HepG2 (cell line): Measurements from ENCODE around the gene ATP2C2. TPM values are rescaled to one million over a fixed set of nuclear protein-coding genes. Genes with fewer than 3 reads are reported as not detected.

Experiments
- ATAC-seq: fragments of 200-7000 bp; cut with Tn5 transposase; 3 replicates; pipeline ENCODE4 v1.9.1; 2020; ENCODE audit warnings: mild to moderate bottlenecking, moderate library complexity
- BruUV-seq: library from RNA; stranded (reverse); fragments of 400-500 nt; replicated peaks from 2 replicates; lab custom pipeline; 2021; lab: Mats Ljungman, UMichigan
- CTCF ChIA-PET: fragments of 300-600 bp; formaldehyde crosslinking; extraction: SDS; loops from one replicate; lab custom pipeline; 2021; ENCODE audit warnings: low total read pairs, inconsistent platforms, low intra/inter-chr PET ratio; lab: Yijun Ruan, JAX
- POLR2A ChIA-PET: fragments of 350-600 bp; sonication (Branson Sonifier 250); formaldehyde crosslinking; loops from one replicate; lab custom pipeline; 2020; ENCODE audit warnings: antibody characterized with exemption, inconsistent platforms; lab: Yijun Ruan, JAX
- DNase-seq: peaks from one replicate; pipeline ENCODE4 v3.0.0-alpha.2; 2015; ENCODE audit warnings: low spot score
- FAIRE-seq: peaks from 3 replicates; lab custom pipeline; 2011; peaks lifted over from hg19 to GRCh38; lab: Jason Lieb, UNC
- H2AFZ ChIP-seq: one replicate; pipeline ENCODE4 v1.6.1; 2011; ENCODE audit warnings: low read length, inconsistent platforms
- H3K27ac ChIP-seq: fragments of 300-600 bp; 3 replicates; pipeline ENCODE4 v1.8.0; 2011; ENCODE audit warnings: mixed run types, mild to moderate bottlenecking, mixed read lengths, low read length, inconsistent platforms; ENCODE audit not compliant: insufficient read depth; ENCODE audit errors: extremely low read length
- H3K27me3 ChIP-seq, 2 experiments: fragments of 200-600 bp in 1 of 2; 2 replicates in 1 of 2; 3 replicates in 1 of 2; pipeline versions ENCODE4 v1.6.0 to v1.8.0; 2011; ENCODE audit warnings: low read length in 2 of 2, mild to moderate bottlenecking in 2 of 2, moderate library complexity in 2 of 2, inconsistent platforms in 1 of 2; ENCODE audit not compliant: insufficient read depth in 2 of 2, control insufficient read depth in 1 of 2
- H3K36me3 ChIP-seq, 2 experiments: fragments of 200-600 bp in 1 of 2; replicated peaks in 1 of 2; 2 replicates in 1 of 2; 3 replicates in 1 of 2; pipeline versions ENCODE4 v1.5.1 to v1.8.0; 2011; ENCODE audit warnings: low read length in 2 of 2, inconsistent platforms in 1 of 2; ENCODE audit not compliant: insufficient read depth in 2 of 2, control insufficient read depth in 1 of 2
- H3K4me1 ChIP-seq: 2 replicates; pipeline ENCODE4 v1.5.1; 2012; ENCODE audit warnings: low read length, inconsistent platforms; ENCODE audit not compliant: insufficient read depth
- H3K4me2 ChIP-seq: 2 replicates; pipeline ENCODE4 v1.6.0; 2011; ENCODE audit warnings: low read depth, low read length, inconsistent platforms
- H3K4me3 ChIP-seq, 3 experiments: fragments of 200-600 bp in 1 of 3; sonication (generic), shearing (Covaris generic) in 1 of 3; replicated peaks in 1 of 3; 2 replicates each; pipeline ENCODE4 v1.5.1; 2011 to 2016; ENCODE audit warnings: low read length in 3 of 3, inconsistent platforms in 2 of 3, low read depth in 2 of 3, mild to moderate bottlenecking in 2 of 3, control low read depth in 1 of 3, mixed read lengths in 1 of 3; ENCODE audit not compliant: insufficient read depth in 1 of 3
- H3K79me2 ChIP-seq: one replicate; pipeline ENCODE4 v1.6.1; 2011; ENCODE audit warnings: low read length, inconsistent platforms; ENCODE audit not compliant: insufficient read depth
- H3K9ac ChIP-seq: 2 replicates; pipeline ENCODE4 v1.6.0; 2011; ENCODE audit warnings: mild to moderate bottlenecking, low read depth, low read length, inconsistent platforms; ENCODE audit not compliant: insufficient read depth
- H3K9me3 ChIP-seq: 2 replicates; pipeline ENCODE4 v1.5.1; 2012; ENCODE audit warnings: mild to moderate bottlenecking, low read length
- H4K20me1 ChIP-seq: 2 replicates; pipeline ENCODE4 v1.6.0; 2011; ENCODE audit warnings: inconsistent platforms, mild to moderate bottlenecking, low read length, moderate library complexity; ENCODE audit not compliant: insufficient read depth
- ARID5B ChIP-seq: IDR thresholded peaks from 2 replicates; pipeline ENCODE4 v1.4.0; 2020; ENCODE audit warnings: mild to moderate bottlenecking, missing genetic modification reagents
- ETV5 ChIP-seq: IDR thresholded peaks from 2 replicates; pipeline ENCODE4 v1.6.1; 2018; ENCODE audit warnings: missing biosample characterization, missing genetic modification reagents, inconsistent platforms, borderline replicate concordance
- HCFC1 ChIP-seq: fragments of 150-350 bp; IDR thresholded peaks from 2 replicates; pipeline ENCODE4 v1.6.1; 2014; ENCODE audit warnings: low read depth, low read length
- SKI ChIP-seq: fragments of 450-650 bp; IDR thresholded peaks from one replicate; pipeline ENCODE4 v1.6.1; 2018; ENCODE audit warnings: mild to moderate bottlenecking; ENCODE audit not compliant: partially characterized antibody
- SRSF1 ChIP-seq: fragments of 200-400 bp; formaldehyde crosslinking; optimal IDR thresholded peaks from 2 replicates; pipeline ENCODE3; 2017; ENCODE audit warnings: mild to moderate bottlenecking, low read depth, low read length, moderate library complexity
- TAF1 ChIP-seq: sonication (generic); formaldehyde crosslinking; IDR thresholded peaks from 2 replicates; pipeline ENCODE4 v1.4.0; 2020; ENCODE audit warnings: missing genetic modification reagents
- ZFP62 ChIP-seq: sonication (generic); formaldehyde crosslinking; IDR thresholded peaks from 2 replicates; pipeline ENCODE4 v1.4.0; 2020; ENCODE audit warnings: missing genetic modification reagents
- ZFP90 ChIP-seq: sonication (generic); formaldehyde crosslinking; IDR thresholded peaks from 2 replicates; pipeline ENCODE4 v1.8.0; 2022; ENCODE audit warnings: missing genetic modification reagents, mild to moderate bottlenecking, inconsistent platforms, borderline replicate concordance
- ZNF205 ChIP-seq: IDR thresholded peaks from 2 replicates; pipeline ENCODE4 v1.6.1; 2018; ENCODE audit warnings: missing biosample characterization, missing genetic modification reagents
- ZNF350 ChIP-seq: sonication (generic); formaldehyde crosslinking; IDR thresholded peaks from 2 replicates; pipeline ENCODE4 v1.4.0; 2020; ENCODE audit warnings: mild to moderate bottlenecking, low read depth, missing genetic modification reagents, borderline replicate concordance
- ZNF615 ChIP-seq: sonication (generic); formaldehyde crosslinking; IDR thresholded peaks from 2 replicates; pipeline ENCODE4 v1.5.0; 2020; ENCODE audit warnings: mild to moderate bottlenecking, missing genetic modification reagents, borderline replicate concordance
- ZNF737 ChIP-seq: sonication (generic); formaldehyde crosslinking; IDR thresholded peaks from 2 replicates; pipeline ENCODE4 v1.5.0; 2020; ENCODE audit warnings: missing genetic modification reagents, mild to moderate bottlenecking, borderline replicate concordance
- ZNF746 ChIP-seq: sonication (generic); formaldehyde crosslinking; IDR thresholded peaks from 2 replicates; pipeline ENCODE4 v1.8.0; 2022; ENCODE audit warnings: mild to moderate bottlenecking, missing genetic modification reagents
- ZNF879 ChIP-seq: sonication (generic); formaldehyde crosslinking; IDR thresholded peaks from 2 replicates; pipeline ENCODE4 v1.8.1; 2023; ENCODE audit warnings: missing genetic modification reagents
- WGBS: methylation state at CpG from one replicate; pipeline ENCODE4 v1.1.6; 2017; ENCODE audit warnings: low lambda C conversion rate; 5-methylcytosine and 5-hydroxymethylcytosine counted together
- in situ Hi-C: cut with HindIII; loops from 2 replicates; pipeline ENCODE4 v1.10.0; 2017; ENCODE audit warnings: low pct_unique_long_range_greater_than_20kb; ENCODE audit not compliant: extremely low pct_ligation_motif_present
- intact Hi-C: fragments of 100-400 bp; cut with micrococcal nuclease; formaldehyde crosslinking; loops from one replicate; pipeline ENCODE4 v1.10.0; 2022; ENCODE audit not compliant: unreplicated experiment
- polyA plus RNA-seq, 8 experiments: library from polyadenylated mRNA; depleted of rRNA in 3 of 8; stranded (reverse) in 7 of 8; unstranded in 1 of 8; fragments of >200 nt; fragmentation: Illumina TruSeq in 4 of 8; extraction: Trizol in 4 of 8; gene quantifications; 2 replicates each; pipeline versions ENCODE4 v1.2.1 to v1.2.3, GENCODE V29; 2011 to 2016; ENCODE audit warnings: low read depth in 4 of 8, missing spikeins in 1 of 8, mixed read lengths in 1 of 8; ENCODE audit not compliant: insufficient read depth in 1 of 8
- total RNA-seq, 5 experiments: library from RNA; depleted of rRNA; stranded (reverse); fragments of >200 nt; fragmentation: Illumina TruSeq; extraction: Trizol; gene quantifications; 2 replicates each; pipeline ENCODE4 v1.2.3, GENCODE V29; 2016; ENCODE audit warnings: low read depth in 1 of 5
- TF ChIP-seq, protein P1 (sequence below): IDR thresholded peaks from 2 replicates; pipeline ENCODE4 v1.6.1; 2016; ENCODE audit warnings: low read depth, control low read depth

The ATP2C2 gene
- total and polyA plus RNA-seq, 2 of the 13 experiments (the other 11 are each of a cell fraction or from before 2014, with no cell fraction given), result 0.07 TPM; not detected in 1

DNA sequence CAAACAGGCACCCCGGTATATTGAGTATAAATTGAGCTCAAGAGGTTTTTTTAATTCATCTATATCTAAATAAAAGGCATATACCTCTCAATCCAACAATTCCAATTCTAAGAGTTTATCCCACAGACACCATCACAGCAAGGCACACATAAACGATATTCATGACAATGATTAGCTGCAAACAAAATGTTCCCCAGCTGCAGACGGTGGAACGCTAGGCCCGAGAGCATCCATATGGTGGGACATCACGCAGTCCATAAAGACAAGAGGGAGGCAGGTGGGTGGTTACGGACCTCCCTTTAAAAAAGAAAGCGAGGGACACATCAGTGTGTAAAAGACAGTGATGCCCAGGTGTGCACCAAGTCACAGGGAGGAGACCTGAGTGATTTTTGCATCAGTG is 108.1 kb downstream of the ATP2C2 start:
- Histone ChIP-seq H3K4me1 (peaks cover 10% of the 10 kb centered on the region; the same call in 1 of the 2 replicates), H3K27me3 (no peaks in the 10 kb centered on the region), H3K9me3 (0 out of 2 replicates have a peak, but pooled peaks cover 3% of the 10 kb centered on the region), H3K4me2 (no peak overlapping the region), H3K27ac (no peak overlapping the region), H3K79me2 (no peaks in the 10 kb centered on the region), H2AFZ (no peak overlapping the region), H3K4me3 (no peak overlapping the region), H4K20me1 (no peaks in the 10 kb centered on the region), H3K9ac (no peak overlapping the region), H3K36me3 (peaks cover 2 to 3% of the 10 kb centered on the region in 2 experiments; a peak in 2 of 5 replicates)
- 93% methylated on average over 8 of the region's 8 CpGs for WGBS
- POLR2A ChIA-PET, result no interaction called here
- no peak for FAIRE-seq
- intact Hi-C loops, result no loop called here
- no peak for ATAC-seq
- CTCF ChIA-PET, result no interaction called here
- no TSS peak for BruUV-seq
- no peak for TF ChIP-seq SRSF1
- TF ChIP-seq SKI, result no peak
- TF ChIP-seq ZFP62, result no peak
- TF ChIP-seq, protein P1, sequence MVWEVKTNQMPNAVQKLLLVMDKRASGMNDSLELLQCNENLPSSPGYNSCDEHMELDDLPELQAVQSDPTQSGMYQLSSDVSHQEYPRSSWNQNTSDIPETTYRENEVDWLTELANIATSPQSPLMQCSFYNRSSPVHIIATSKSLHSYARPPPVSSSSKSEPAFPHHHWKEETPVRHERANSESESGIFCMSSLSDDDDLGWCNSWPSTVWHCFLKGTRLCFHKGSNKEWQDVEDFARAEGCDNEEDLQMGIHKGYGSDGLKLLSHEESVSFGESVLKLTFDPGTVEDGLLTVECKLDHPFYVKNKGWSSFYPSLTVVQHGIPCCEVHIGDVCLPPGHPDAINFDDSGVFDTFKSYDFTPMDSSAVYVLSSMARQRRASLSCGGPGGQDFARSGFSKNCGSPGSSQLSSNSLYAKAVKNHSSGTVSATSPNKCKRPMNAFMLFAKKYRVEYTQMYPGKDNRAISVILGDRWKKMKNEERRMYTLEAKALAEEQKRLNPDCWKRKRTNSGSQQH, result no peak
- no peak for TF ChIP-seq ETV5 (CRISPR knock-in tag)
- TF ChIP-seq HCFC1, result no peak
- no peak for DNase-seq
- in situ Hi-C loops, result no loop called here

DNA sequence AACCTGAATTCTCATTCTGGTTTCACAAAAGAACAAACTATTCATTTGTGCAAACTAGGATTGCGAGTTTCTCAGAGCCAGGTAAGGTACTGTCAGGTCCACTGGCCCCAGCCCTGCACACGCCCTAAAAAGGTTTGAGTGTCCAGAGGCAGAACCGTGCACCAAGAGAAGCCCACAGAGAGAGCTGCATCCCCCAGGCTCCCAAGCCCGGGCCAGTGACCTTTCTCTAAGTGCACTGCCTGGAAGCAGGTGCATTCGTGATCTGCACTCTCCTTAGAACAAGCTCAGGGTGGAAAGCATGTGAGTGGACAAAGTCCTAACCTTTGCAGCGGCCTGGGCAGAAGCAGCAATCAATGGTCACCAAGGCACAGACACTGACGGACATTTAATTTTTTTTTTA is 109.3 kb downstream of the ATP2C2 start:
- no peaks in the 10 kb centered on the region for H4K20me1 ChIP-seq
- in situ Hi-C loops (no loop called here), intact Hi-C loops (no loop called here)
- no peak overlapping the region for H2AFZ ChIP-seq
- BruUV-seq, result no TSS peak
- peaks cover 10% of the 10 kb centered on the region; the same call in 1 of the 2 replicates for H3K4me1 ChIP-seq
- ATAC-seq, result peak; percentile 45; the same call in 2 of the 3 replicates
- H3K27ac ChIP-seq, result no peak overlapping the region
- no peak overlapping the region for H3K4me2 ChIP-seq
- H3K4me3 ChIP-seq, result no peak overlapping the region
- no peak overlapping the region for H3K9ac ChIP-seq
- 64% methylated on average over 7 of the region's 7 CpGs for WGBS
- no peaks in the 10 kb centered on the region for H3K9me3 ChIP-seq
- no peak for DNase-seq
- no peaks in the 10 kb centered on the region for H3K79me2 ChIP-seq
- ChIA-PET CTCF (no interaction called here), POLR2A (no interaction called here)
- H3K36me3 ChIP-seq, result peaks cover 2 to 4% of the 10 kb centered on the region in 2 experiments; a peak in 2 of 5 replicates
- no peak for FAIRE-seq
- no peaks in the 10 kb centered on the region for H3K27me3 ChIP-seq
- no peak for TF ChIP-seq ZNF350 (CRISPR knock-in tag)
- TF ChIP-seq ZNF879, result no peak
- no peak for TF ChIP-seq ZFP90 (CRISPR knock-in tag)
- no peak for TF ChIP-seq TAF1 (CRISPR knock-in tag)
- no peak for TF ChIP-seq ZNF737 (CRISPR knock-in tag)
- no peak for TF ChIP-seq ZNF746 (CRISPR knock-in tag)
- no peak for TF ChIP-seq ARID5B
- TF ChIP-seq ZNF615 (CRISPR knock-in tag), result no peak
- no peak for TF ChIP-seq ZNF205 (CRISPR knock-in tag)
